ENCODE data around the gene RIMKLA.

DNA sequence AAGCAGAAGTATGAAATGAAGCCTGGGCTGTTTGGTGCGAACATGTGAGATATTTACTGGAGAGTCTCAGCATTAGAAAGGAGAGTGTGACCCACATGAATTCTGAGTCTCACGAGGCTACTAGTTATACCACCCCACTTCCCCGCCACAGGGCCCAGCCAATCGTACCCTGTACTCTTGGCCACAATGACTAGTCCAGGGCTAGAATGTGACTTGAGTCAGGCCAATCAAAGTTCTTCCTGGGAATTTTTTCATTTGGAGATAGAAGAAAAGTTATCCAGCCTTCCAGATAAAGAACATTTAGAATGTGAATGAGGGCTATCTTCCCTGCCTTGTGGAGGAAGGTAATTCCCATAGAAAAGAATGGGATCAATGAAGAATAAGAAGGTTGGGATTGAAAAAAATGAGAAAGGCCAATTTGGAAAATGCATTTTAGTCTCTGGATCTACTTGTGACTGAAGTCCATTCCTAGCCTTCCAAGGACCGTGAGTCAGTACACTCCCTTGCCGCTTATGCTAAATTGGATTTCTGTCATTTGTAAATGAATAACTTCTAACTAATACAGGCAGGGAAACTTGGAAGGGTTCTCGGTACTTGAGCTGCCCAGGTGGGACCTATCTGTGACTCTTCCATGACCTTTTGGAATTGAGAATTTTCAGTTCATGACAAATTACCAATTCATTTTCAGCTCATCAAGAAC is 12.3 kb upstream of the RIMKLA start:
- TF ChIP-seq, protein P1, sequence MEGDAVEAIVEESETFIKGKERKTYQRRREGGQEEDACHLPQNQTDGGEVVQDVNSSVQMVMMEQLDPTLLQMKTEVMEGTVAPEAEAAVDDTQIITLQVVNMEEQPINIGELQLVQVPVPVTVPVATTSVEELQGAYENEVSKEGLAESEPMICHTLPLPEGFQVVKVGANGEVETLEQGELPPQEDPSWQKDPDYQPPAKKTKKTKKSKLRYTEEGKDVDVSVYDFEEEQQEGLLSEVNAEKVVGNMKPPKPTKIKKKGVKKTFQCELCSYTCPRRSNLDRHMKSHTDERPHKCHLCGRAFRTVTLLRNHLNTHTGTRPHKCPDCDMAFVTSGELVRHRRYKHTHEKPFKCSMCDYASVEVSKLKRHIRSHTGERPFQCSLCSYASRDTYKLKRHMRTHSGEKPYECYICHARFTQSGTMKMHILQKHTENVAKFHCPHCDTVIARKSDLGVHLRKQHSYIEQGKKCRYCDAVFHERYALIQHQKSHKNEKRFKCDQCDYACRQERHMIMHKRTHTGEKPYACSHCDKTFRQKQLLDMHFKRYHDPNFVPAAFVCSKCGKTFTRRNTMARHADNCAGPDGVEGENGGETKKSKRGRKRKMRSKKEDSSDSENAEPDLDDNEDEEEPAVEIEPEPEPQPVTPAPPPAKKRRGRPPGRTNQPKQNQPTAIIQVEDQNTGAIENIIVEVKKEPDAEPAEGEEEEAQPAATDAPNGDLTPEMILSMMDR (IDR thresholded peaks at IDR 0.05): no peak
- TF ChIP-seq POLR2A (IDR thresholded peaks at IDR 0.05) (no peak), EP300 (IDR thresholded peaks at IDR 0.05) (no peak)
